PC-3 (cell line): Measurements from ENCODE around the gene PKIG. TPM values are rescaled to one million over a fixed set of nuclear protein-coding genes. Genes with fewer than 3 reads are reported as not detected.

Experiments used
- ATAC-seq: fragments of 200-7000 bp; cut with Tn5 transposase; 2 replicates; pipeline ENCODE4 v1.9.1; 2020; ENCODE audit warnings: mild to moderate bottlenecking, moderate library complexity
- BruUV-seq: library from RNA; stranded (reverse); fragments of 400-500 nt; replicated peaks from 2 replicates; lab custom pipeline; 2021; lab: Mats Ljungman, UMichigan
- CTCF ChIA-PET: fragments of 300-600 bp; sonication (Branson Sonifier 250); formaldehyde crosslinking; loops from one replicate; lab custom pipeline; 2022; ENCODE audit warnings: antibody characterized with exemption; lab: Charles Lee
- POLR2A ChIA-PET: fragments of 300-600 bp; sonication (Branson Sonifier 250); formaldehyde crosslinking; loops from one replicate; lab custom pipeline; 2022; ENCODE audit warnings: antibody characterized with exemption; ENCODE audit not compliant: unreplicated experiment; lab: Charles Lee
- DNase-seq: peaks from one replicate; pipeline ENCODE4 v3.0.0-alpha.2; 2015
- H2AFZ ChIP-seq: fragments of 300-600 bp; sonication (generic); 2 replicates; pipeline ENCODE4 v1.6.0; 2016; ENCODE audit warnings: antibody characterized with exemption, low read length
- H3F3A ChIP-seq: fragments of 300-600 bp; sonication (generic); one replicate; pipeline ENCODE4 v1.6.0; 2017; ENCODE audit warnings: antibody characterized with exemption, low read length, control low read depth, mild to moderate bottlenecking; ENCODE audit not compliant: unreplicated experiment
- H3K27ac ChIP-seq: fragments of 300-600 bp; sonication (generic); 2 replicates; pipeline ENCODE4 v1.5.1; 2016; ENCODE audit warnings: mild to moderate bottlenecking, low read length
- H3K27me3 ChIP-seq: fragments of 300-600 bp; sonication (generic); 2 replicates; pipeline ENCODE4 v1.6.1; 2016; ENCODE audit warnings: low read length, mixed read lengths
- H3K36me3 ChIP-seq: fragments of 300-600 bp; sonication (generic); 2 replicates; pipeline ENCODE4 v1.6.1; 2016; ENCODE audit warnings: low read depth, mixed run types, low read length, mixed read lengths
- H3K4me1 ChIP-seq: fragments of 300-600 bp; sonication (generic); 2 replicates; pipeline ENCODE4 v1.5.1; 2016; ENCODE audit warnings: low read length; ENCODE audit not compliant: insufficient read depth
- H3K4me2 ChIP-seq: fragments of 300-600 bp; sonication (generic); 2 replicates; pipeline ENCODE4 v1.6.0; 2016; ENCODE audit warnings: low read length
- H3K4me3 ChIP-seq: fragments of 300-600 bp; sonication (generic); 2 replicates; pipeline ENCODE4 v1.5.1; 2016; ENCODE audit warnings: mild to moderate bottlenecking, low read length, mixed read lengths
- H3K79me2 ChIP-seq: fragments of 300-600 bp; sonication (generic); 2 replicates; pipeline ENCODE4 v1.6.1; 2017; ENCODE audit warnings: low read length, mixed read lengths
- H3K9ac ChIP-seq: fragments of 300-600 bp; sonication (generic); 2 replicates; pipeline ENCODE4 v1.6.0; 2016; ENCODE audit warnings: mild to moderate bottlenecking, low read length
- H3K9me2 ChIP-seq: fragments of 300-600 bp; sonication (generic); replicated peaks from 2 replicates; pipeline ENCODE4 v1.6.1; 2016; ENCODE audit warnings: mixed run types, low read length, mixed read lengths
- H3K9me3 ChIP-seq: fragments of 300-600 bp; sonication (generic); 2 replicates; pipeline ENCODE4 v1.6.1; 2016; ENCODE audit warnings: low read length, mixed read lengths
- H4K20me1 ChIP-seq: fragments of 300-600 bp; sonication (generic); 2 replicates; pipeline ENCODE4 v1.6.1; 2016; ENCODE audit warnings: low read length, mixed read lengths
- CTCF ChIP-seq: fragments of 300-600 bp; sonication (generic); conservative IDR thresholded peaks from 2 replicates; pipeline ENCODE4 v1.5.1; 2017; ENCODE audit warnings: antibody characterized with exemption, low read depth, mild to moderate bottlenecking, low read length
- EZH2 ChIP-seq: fragments of 300-600 bp; sonication (generic); IDR thresholded peaks from one replicate; pipeline ENCODE4 v1.6.1; 2017; ENCODE audit warnings: antibody characterized with exemption, mild to moderate bottlenecking, low read length; ENCODE audit not compliant: unreplicated experiment
- EZH2phosphoT487 ChIP-seq: fragments of 300-600 bp; sonication (generic); IDR thresholded peaks from 2 replicates; pipeline ENCODE4 v1.6.1; 2018; ENCODE audit warnings: mild to moderate bottlenecking, antibody characterized with exemption, low read length, borderline replicate concordance
- intact Hi-C: fragments of 100-400 bp; cut with micrococcal nuclease; formaldehyde crosslinking; loops from 2 replicates; pipeline ENCODE4 v1.9.0; 2023
- total RNA-seq: library from RNA; depleted of rRNA; stranded (reverse); fragments of >200 nt; gene quantifications from 2 replicates; pipeline ENCODE4 v1.2.3, GENCODE V29; 2014

Gene PKIG
- total RNA-seq, 1 experiment from 2014 or later = 47.5 TPM

GRCh38 chr20:44626278-44626677 is 43.9 kb downstream of the PKIG start:
- H3K9ac ChIP-seq = no peak overlapping the region
- no peaks in the 10 kb centered on the region for H3K9me2 ChIP-seq
- H3K4me3 ChIP-seq = no peak overlapping the region
- BruUV-seq = no TSS peak
- H3K9me3 ChIP-seq = no peaks in the 10 kb centered on the region
- ChIA-PET CTCF (interaction anchor here (1.0 kb wide), 1 partner anchor 56 kb away, joined by 4 read pairs; no protein-coding TSS in a partner anchor), POLR2A (no interaction called here)
- H3K4me1 ChIP-seq = no peaks in the 10 kb centered on the region
- no peaks in the 10 kb centered on the region for H3K79me2 ChIP-seq
- ATAC-seq (no peak), DNase-seq (no peak)
- no peak for TF ChIP-seq CTCF
- TF ChIP-seq EZH2 = no peak
- TF ChIP-seq EZH2phosphoT487 = no peak
- H3K4me2 ChIP-seq = no peak overlapping the region
- no peaks in the 10 kb centered on the region for H3F3A ChIP-seq
- no peaks in the 10 kb centered on the region for H3K27me3 ChIP-seq
- H3K36me3 ChIP-seq = peaks cover 11% of the 10 kb centered on the region; the same call in 1 of the 2 replicates
- no peak overlapping the region for H3K27ac ChIP-seq
- H2AFZ ChIP-seq = no peak overlapping the region
- intact Hi-C loops = no loop called here
- H4K20me1 ChIP-seq = no peaks in the 10 kb centered on the region

GRCh38 chr20:44627364-44628010 is 45.1 kb downstream of the PKIG start:
- ATAC-seq (no peak), DNase-seq (no peak)
- no TSS peak for BruUV-seq
- Histone ChIP-seq H3K4me1 (no peaks in the 10 kb centered on the region), H3K27me3 (no peaks in the 10 kb centered on the region), H3K27ac (no peak overlapping the region), H4K20me1 (no peaks in the 10 kb centered on the region), H3K4me3 (no peak overlapping the region), H3K4me2 (no peak overlapping the region), H3K9me2 (no peaks in the 10 kb centered on the region), H3F3A (no peaks in the 10 kb centered on the region), H3K9me3 (no peaks in the 10 kb centered on the region), H3K79me2 (no peaks in the 10 kb centered on the region), H2AFZ (no peak overlapping the region), H3K36me3 (0 out of 2 replicates have a peak, but pooled peaks cover 7% of the 10 kb centered on the region), H3K9ac (no peak overlapping the region)
- ChIA-PET CTCF (no interaction called here), POLR2A (no interaction called here)
- intact Hi-C loops = no loop called here
- TF ChIP-seq EZH2 (no peak), CTCF (no peak), EZH2phosphoT487 (no peak)

- H3F3A ChIP-seq = no peaks in the 10 kb centered on the region
- H3K4me1 ChIP-seq = no peaks in the 10 kb centered on the region
- no peak overlapping the region for H2AFZ ChIP-seq
- BruUV-seq = no TSS peak
- no peaks in the 10 kb centered on the region for H3K9me3 ChIP-seq
- intact Hi-C loops = no loop called here
- no peak overlapping the region for H3K27ac ChIP-seq
- no peaks in the 10 kb centered on the region for H3K27me3 ChIP-seq
- ChIA-PET CTCF (no interaction called here), POLR2A (no interaction called here)
- no peak overlapping the region for H3K4me3 ChIP-seq
- H3K36me3 ChIP-seq = no peaks in the 10 kb centered on the region
- DNase-seq (no peak), ATAC-seq (no peak)
- no peaks in the 10 kb centered on the region for H4K20me1 ChIP-seq
- no peak overlapping the region for H3K4me2 ChIP-seq
- TF ChIP-seq EZH2 (no peak), CTCF (no peak), EZH2phosphoT487 (no peak)
- H3K9ac ChIP-seq = no peak overlapping the region
- H3K79me2 ChIP-seq = no peaks in the 10 kb centered on the region
- H3K9me2 ChIP-seq = no peaks in the 10 kb centered on the region
These were observed 46.6 kb downstream of the PKIG start for GRCh38 chr20:44629017-44629385.
